SK-N-SH (cell line): ENCODE data around the gene RNASET2. TPM values are rescaled to one million over a fixed set of nuclear protein-coding genes. Genes with fewer than 3 reads are reported as not detected.
"Not testable (repeated sequence)": the region's sequence is repeated elsewhere in the genome, so short reads cannot be mapped to it uniquely, and the experiment has no call there.

Experiments used
- CTCF ChIA-PET: fragments of 300-600, 350-600 bp; formaldehyde crosslinking; extraction: SDS; loops from one replicate; lab custom pipeline; 2021; lab: Yijun Ruan, JAX
- POLR2A ChIA-PET: fragments of 350-600 bp; sonication (Branson Sonifier 250); formaldehyde crosslinking; extraction: SDS; loops from one replicate; lab custom pipeline; 2020; ENCODE audit warnings: antibody characterized with exemption, inconsistent platforms; lab: Yijun Ruan, JAX
- DNase-seq: peaks from one replicate; pipeline ENCODE4 v3.0.0; 2012
- H2AFZ ChIP-seq: fragments of 200-600 bp; sonication (generic); 2 replicates; pipeline ENCODE4 v1.8.1; 2016; ENCODE audit warnings: antibody characterized with exemption, mild to moderate bottlenecking, low read depth
- H3F3A ChIP-seq: fragments of 200-600 bp; sonication (generic); replicated peaks from 2 replicates; pipeline ENCODE3; 2016; ENCODE audit warnings: antibody characterized with exemption, mild to moderate bottlenecking; ENCODE audit not compliant: insufficient read depth
- H3K27ac ChIP-seq, 2 experiments: fragments of 200-500 bp in 1 of 2; fragments of 200-600 bp in 1 of 2; sonication (Bioruptor generic) in 1 of 2; sonication (generic), shearing (Covaris generic) in 1 of 2; 2 replicates each; pipeline versions ENCODE4 v1.5.1 to v1.6.1; 2014 to 2016; ENCODE audit warnings: low read depth in 2 of 2, inconsistent platforms in 1 of 2, low read length in 1 of 2, mild to moderate bottlenecking in 1 of 2, mixed read lengths in 1 of 2
- H3K27me3 ChIP-seq: fragments of 200-600 bp; sonication (generic), shearing (Covaris generic); 2 replicates; pipeline ENCODE4 v1.6.1; 2016; ENCODE audit warnings: mixed run types; ENCODE audit not compliant: insufficient read depth
- H3K36me3 ChIP-seq, 2 experiments: fragments of 200-500 bp in 1 of 2; fragments of 200-600 bp in 1 of 2; sonication (Bioruptor generic) in 1 of 2; sonication (generic) in 1 of 2; replicated peaks in 1 of 2; 2 replicates each; pipeline versions ENCODE3 to v1.5.1; 2014 to 2016; ENCODE audit warnings: low read length in 1 of 2, mild to moderate bottlenecking in 1 of 2; ENCODE audit not compliant: insufficient read depth in 2 of 2, control insufficient read depth in 1 of 2
- H3K4me1 ChIP-seq, 2 experiments: fragments of 200-500 bp in 1 of 2; fragments of 200-600 bp in 1 of 2; sonication (Bioruptor generic) in 1 of 2; sonication (generic), shearing (Covaris generic) in 1 of 2; 2 replicates each; pipeline versions ENCODE4 v1.5.1 to v1.6.1; 2014 to 2016; ENCODE audit warnings: low read depth in 1 of 2, low read length in 1 of 2, mixed run types in 1 of 2; ENCODE audit not compliant: insufficient read depth in 2 of 2, control insufficient read depth in 1 of 2
- H3K4me2 ChIP-seq: fragments of 200-600 bp; sonication (generic), shearing (Covaris generic); 2 replicates; pipeline ENCODE4 v1.6.1; 2017; ENCODE audit warnings: mixed run types
- H3K4me3 ChIP-seq, 2 experiments: fragments of 200-500 bp in 1 of 2; fragments of 200-600 bp in 1 of 2; sonication (Bioruptor generic) in 1 of 2; sonication (generic), shearing (Covaris generic) in 1 of 2; 2 replicates each; pipeline versions ENCODE4 v1.5.1 to v1.8.1; 2014 to 2016; ENCODE audit warnings: low read depth in 2 of 2, inconsistent platforms in 1 of 2, low read length in 1 of 2, mild to moderate bottlenecking in 1 of 2, mixed read lengths in 1 of 2, moderate library complexity in 1 of 2
- H3K79me2 ChIP-seq: fragments of 200-600 bp; sonication (generic); 2 replicates; pipeline ENCODE4 v1.8.1; 2017; ENCODE audit warnings: mild to moderate bottlenecking; ENCODE audit not compliant: insufficient read depth
- H3K9ac ChIP-seq: fragments of 200-600 bp; sonication (generic); 2 replicates; pipeline ENCODE4 v1.6.1; 2017; ENCODE audit warnings: mixed run types
- H3K9me2 ChIP-seq: fragments of 200-600 bp; sonication (generic); 2 replicates; pipeline ENCODE4 v1.6.1; 2017; ENCODE audit warnings: mixed run types
- H3K9me3 ChIP-seq: fragments of 200-600 bp; sonication (generic); 2 replicates; pipeline ENCODE4 v1.6.1; 2017; ENCODE audit warnings: mixed run types, mild to moderate bottlenecking, moderate library complexity
- H4K20me1 ChIP-seq: fragments of 200-600 bp; sonication (generic); 2 replicates; pipeline ENCODE4 v1.6.1; 2017; ENCODE audit warnings: mild to moderate bottlenecking, mixed run types; ENCODE audit not compliant: insufficient read depth
- ELF1 ChIP-seq: IDR thresholded peaks from 2 replicates; pipeline ENCODE4 v1.4.0; 2012
- EP300 ChIP-seq, 2 experiments: IDR thresholded peaks; 2 replicates each; pipeline versions ENCODE4 v1.4.0 to v1.6.1; 2012; ENCODE audit warnings: borderline replicate concordance in 1 of 2, low read depth in 1 of 2, low read length in 1 of 2
- FOXJ3 ChIP-seq: sonication (generic); formaldehyde crosslinking; IDR thresholded peaks from 2 replicates; pipeline ENCODE4 v1.5.1; 2020; ENCODE audit warnings: mild to moderate bottlenecking, missing genetic modification reagents
- GABPA ChIP-seq: IDR thresholded peaks from 2 replicates; pipeline ENCODE4 v1.4.0; 2012; ENCODE audit warnings: low read depth, mild to moderate bottlenecking
- NRF1 ChIP-seq: IDR thresholded peaks from 2 replicates; pipeline ENCODE4 v1.6.1; 2012; ENCODE audit warnings: low read depth, mild to moderate bottlenecking, low read length
- RAD21 ChIP-seq: IDR thresholded peaks from 2 replicates; pipeline ENCODE4 v1.6.1; 2012; ENCODE audit warnings: mild to moderate bottlenecking, low read length
- RCOR1 ChIP-seq: fragments of 150-350 bp; IDR thresholded peaks from 2 replicates; pipeline ENCODE4 v1.6.1; 2017; ENCODE audit warnings: antibody characterized with exemption, low read length
- RFX5 ChIP-seq: IDR thresholded peaks from 2 replicates; pipeline ENCODE4 v1.6.1; 2012; ENCODE audit warnings: mild to moderate bottlenecking, improper control_type of control experiment, low read length
- TAF1 ChIP-seq: IDR thresholded peaks from 2 replicates; pipeline ENCODE4 v1.6.1; 2012; ENCODE audit warnings: low read depth, mild to moderate bottlenecking, low read length, moderate library complexity, borderline replicate concordance
- TCF12 ChIP-seq: IDR thresholded peaks from 2 replicates; pipeline ENCODE4 v1.4.0; 2012
- YY1 ChIP-seq: IDR thresholded peaks from 2 replicates; pipeline ENCODE4 v1.4.0; 2012; ENCODE audit warnings: low read depth, mild to moderate bottlenecking
- WGBS: methylation state at CpG from one replicate; pipeline ENCODE4 v1.1.6; 2017; ENCODE audit warnings: low lambda C conversion rate; 5-methylcytosine and 5-hydroxymethylcytosine counted together
- polyA plus RNA-seq, 3 experiments: library from polyadenylated mRNA; depleted of rRNA; stranded (reverse); fragments of >200 nt; gene quantifications; 2 replicates each; pipeline ENCODE4 v1.2.3, GENCODE V29; 2012
- TF ChIP-seq, protein P1 (sequence below): IDR thresholded peaks from 2 replicates; pipeline ENCODE4 v1.4.0; 2012; ENCODE audit warnings: low read depth
- TF ChIP-seq, protein P2 (sequence below): IDR thresholded peaks from 2 replicates; pipeline ENCODE4 v1.4.0; 2012; ENCODE audit warnings: low read depth, borderline replicate concordance
- TF ChIP-seq, protein P3 (sequence below): fragments of 150-350 bp; IDR thresholded peaks from 2 replicates; pipeline ENCODE4 v1.6.1; 2016; ENCODE audit warnings: mild to moderate bottlenecking, low read depth, low read length

The RNASET2 gene
- polyA plus RNA-seq, 1 of the 3 experiments (the other 2 are of a cell fraction), result 59.2 TPM

DNA sequence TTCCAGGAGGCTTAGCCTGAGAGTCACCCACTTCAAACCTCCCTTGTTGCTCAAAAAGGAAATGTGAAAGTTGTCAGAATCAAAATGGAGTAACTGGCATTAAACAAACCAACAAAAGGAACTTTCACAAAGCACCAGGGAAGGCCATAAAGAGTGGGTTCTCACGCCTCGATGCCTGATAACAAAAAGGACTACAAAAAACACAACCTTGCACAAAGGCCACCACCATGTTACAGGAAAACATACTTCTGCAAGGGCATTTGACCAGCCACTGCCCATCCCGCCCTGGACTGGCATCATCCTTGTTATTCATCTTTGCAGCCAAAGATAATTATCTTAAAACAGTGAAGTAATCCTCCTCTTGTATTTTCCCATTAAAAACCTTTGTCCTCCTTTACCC, 34.8 kb downstream of the RNASET2 start:
- DNase-seq, result no peak
- Histone ChIP-seq H2AFZ (no peak overlapping the region), H4K20me1 (no peaks in the 10 kb centered on the region), H3K4me2 (no peak overlapping the region), H3K36me3 (no peaks in the 10 kb centered on the region), H3K27ac (no peak overlapping the region), H3K9ac (no peak overlapping the region), H3K9me3 (no peaks in the 10 kb centered on the region), H3K27me3 (no peaks in the 10 kb centered on the region), H3K4me1 (peaks cover 0 to under 1% of the 10 kb centered on the region in 2 experiments; a peak in 1 of 4 replicates), H3F3A (no peaks in the 10 kb centered on the region), H3K4me3 (no peak overlapping the region), H3K79me2 (no peaks in the 10 kb centered on the region), H3K9me2 (no peaks in the 10 kb centered on the region)
- ChIA-PET POLR2A (no interaction called here), CTCF (no interaction called here)
- no peak for TF ChIP-seq FOXJ3 (CRISPR knock-in tag)
- TF ChIP-seq RCOR1, result no peak
- no peak for TF ChIP-seq TAF1
- no peak for TF ChIP-seq ELF1
- 89% methylated on average over 3 of the region's 3 CpGs for WGBS

DNA sequence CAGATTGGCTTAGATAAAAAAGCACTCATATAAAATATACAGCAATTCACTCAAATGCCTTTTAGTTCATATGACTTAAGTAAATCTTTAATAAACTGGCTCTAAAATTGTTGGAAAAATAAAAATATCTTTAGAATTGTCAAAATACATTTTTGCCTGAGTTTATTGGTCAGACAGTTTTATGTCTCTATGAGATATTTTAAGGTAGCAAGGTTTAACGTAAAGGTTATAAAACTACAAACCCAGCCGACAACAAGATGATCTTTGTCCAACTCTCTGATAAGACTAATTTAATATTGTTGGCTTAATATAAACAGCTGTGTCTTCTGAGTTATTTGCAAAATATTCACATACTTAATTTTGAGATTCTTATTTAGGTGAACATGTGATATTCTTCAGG, 39.5 kb downstream of the RNASET2 start:
- ChIA-PET CTCF (interaction anchor here (2.0 kb wide), 1 partner anchor 35 kb away, joined by 5 read pairs; no protein-coding TSS in a partner anchor), POLR2A (no interaction called here)
- H3F3A ChIP-seq, result no peaks in the 10 kb centered on the region
- DNase-seq, result no peak
- H3K36me3 ChIP-seq, result no peaks in the 10 kb centered on the region
- H3K4me2 ChIP-seq, result no peak overlapping the region
- H3K9ac ChIP-seq, result no peak overlapping the region
- H3K79me2 ChIP-seq, result no peaks in the 10 kb centered on the region
- no peaks in the 10 kb centered on the region for H3K9me2 ChIP-seq
- no peaks in the 10 kb centered on the region for H3K9me3 ChIP-seq
- TF ChIP-seq GABPA (no peak), RFX5 (no peak), EP300 (IDR thresholded peaks at IDR 0.05; ENCODE audit: borderline replicate concordance in 1 of 2, low read depth in 1 of 2, low read length in 1 of 2) (no peak), NRF1 (no peak), RAD21 (no peak), TCF12 (no peak), YY1 (no peak)
- TF ChIP-seq, protein P1, sequence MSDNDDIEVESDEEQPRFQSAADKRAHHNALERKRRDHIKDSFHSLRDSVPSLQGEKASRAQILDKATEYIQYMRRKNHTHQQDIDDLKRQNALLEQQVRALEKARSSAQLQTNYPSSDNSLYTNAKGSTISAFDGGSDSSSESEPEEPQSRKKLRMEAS, result no peak
- TF ChIP-seq, protein P2, sequence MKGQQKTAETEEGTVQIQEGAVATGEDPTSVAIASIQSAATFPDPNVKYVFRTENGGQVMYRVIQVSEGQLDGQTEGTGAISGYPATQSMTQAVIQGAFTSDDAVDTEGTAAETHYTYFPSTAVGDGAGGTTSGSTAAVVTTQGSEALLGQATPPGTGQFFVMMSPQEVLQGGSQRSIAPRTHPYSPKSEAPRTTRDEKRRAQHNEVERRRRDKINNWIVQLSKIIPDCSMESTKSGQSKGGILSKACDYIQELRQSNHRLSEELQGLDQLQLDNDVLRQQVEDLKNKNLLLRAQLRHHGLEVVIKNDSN, result no peak
- TF ChIP-seq, protein P3, sequence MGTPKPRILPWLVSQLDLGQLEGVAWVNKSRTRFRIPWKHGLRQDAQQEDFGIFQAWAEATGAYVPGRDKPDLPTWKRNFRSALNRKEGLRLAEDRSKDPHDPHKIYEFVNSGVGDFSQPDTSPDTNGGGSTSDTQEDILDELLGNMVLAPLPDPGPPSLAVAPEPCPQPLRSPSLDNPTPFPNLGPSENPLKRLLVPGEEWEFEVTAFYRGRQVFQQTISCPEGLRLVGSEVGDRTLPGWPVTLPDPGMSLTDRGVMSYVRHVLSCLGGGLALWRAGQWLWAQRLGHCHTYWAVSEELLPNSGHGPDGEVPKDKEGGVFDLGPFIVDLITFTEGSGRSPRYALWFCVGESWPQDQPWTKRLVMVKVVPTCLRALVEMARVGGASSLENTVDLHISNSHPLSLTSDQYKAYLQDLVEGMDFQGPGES, result no peak
- 88% methylated on average over 2 of the region's 2 CpGs for WGBS
- H4K20me1 ChIP-seq, result no peaks in the 10 kb centered on the region
- no peaks in the 10 kb centered on the region for H3K4me1 ChIP-seq
- no peak overlapping the region for H3K4me3 ChIP-seq
- no peaks in the 10 kb centered on the region for H3K27me3 ChIP-seq
- H3K27ac ChIP-seq, result no peak overlapping the region
- H2AFZ ChIP-seq, result no peak overlapping the region

DNA sequence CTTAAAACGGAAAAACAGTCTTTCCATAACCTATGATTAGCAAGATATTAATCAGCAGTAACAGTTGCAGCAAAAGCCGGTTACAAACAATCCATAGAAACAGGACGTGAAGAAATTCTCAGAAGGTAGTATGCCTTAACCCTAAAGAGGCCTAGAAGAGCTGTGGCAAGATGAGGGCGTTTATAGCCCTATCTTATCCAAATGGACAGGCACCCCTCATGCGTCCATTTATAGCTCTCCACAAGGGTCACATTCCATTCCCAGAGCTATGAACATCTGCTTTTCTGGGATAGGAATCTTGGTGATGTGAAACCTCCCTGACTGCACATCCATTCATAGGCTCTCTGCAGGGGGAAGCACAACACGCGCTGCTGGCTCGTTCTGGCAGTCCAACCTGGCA, 40.9 kb downstream of the RNASET2 start:
- H4K20me1 ChIP-seq, H3K9ac ChIP-seq, H2AFZ ChIP-seq, H3K36me3 ChIP-seq, H3K4me2 ChIP-seq, H3K9me2 ChIP-seq, H3F3A ChIP-seq, H3K4me3 ChIP-seq, H3K79me2 ChIP-seq, H3K27me3 ChIP-seq, DNase-seq, POLR2A ChIA-PET, H3K27ac ChIP-seq, H3K9me3 ChIP-seq, H3K4me1 ChIP-seq: not testable (repeated sequence)
- 71% methylated on average over 8 of the region's 8 CpGs for WGBS
- CTCF ChIA-PET, result interaction anchor here (2.0 kb wide), 1 partner anchor 36 kb away, joined by 5 read pairs; no protein-coding TSS in a partner anchor

DNA sequence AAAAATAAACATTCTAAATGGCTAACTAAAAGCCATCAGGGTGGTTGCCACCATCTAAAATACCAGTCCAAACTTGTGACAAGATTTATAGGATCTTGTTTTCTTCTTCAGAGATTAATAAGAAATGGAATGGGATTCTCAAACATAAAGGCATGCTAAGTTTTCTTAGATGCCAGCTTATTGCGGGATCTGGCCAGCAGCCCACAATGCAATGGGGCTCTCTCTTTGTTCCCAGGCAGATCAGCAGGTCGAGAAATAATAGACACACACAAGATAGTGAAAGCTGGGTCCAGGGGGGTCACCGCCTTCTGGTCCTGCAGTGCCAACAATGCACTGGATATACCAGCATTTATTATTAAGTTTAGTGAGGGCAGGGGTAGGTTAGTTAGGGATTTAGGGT, 41.4 kb downstream of the RNASET2 start:
- H3F3A ChIP-seq, H3K9ac ChIP-seq, H3K9me2 ChIP-seq, H3K4me1 ChIP-seq, H3K27ac ChIP-seq, H3K79me2 ChIP-seq, POLR2A ChIA-PET, H3K36me3 ChIP-seq, H3K4me2 ChIP-seq, H3K9me3 ChIP-seq, H3K4me3 ChIP-seq, H4K20me1 ChIP-seq, CTCF ChIA-PET, H3K27me3 ChIP-seq, DNase-seq, H2AFZ ChIP-seq: not testable (repeated sequence)
- 54% methylated on average over 3 of the region's 3 CpGs for WGBS
